OCI-LY1 (cell line): ENCODE data around the gene CASP9.

Source experiments
- H2AFZ ChIP-seq: fragments of 200-600 bp; sonication (generic), shearing (Covaris generic); 2 replicates; pipeline ENCODE4 v1.6.0; 2014; ENCODE audit warnings: antibody characterized with exemption, mild to moderate bottlenecking, low read length
- H3F3A ChIP-seq: fragments of 200-600 bp; sonication (generic), shearing (Covaris generic); 2 replicates; pipeline ENCODE4 v1.6.0; 2014; ENCODE audit warnings: mild to moderate bottlenecking, antibody characterized with exemption, low read length, moderate library complexity; ENCODE audit not compliant: insufficient read depth
- H3K27ac ChIP-seq: fragments of 200-600 bp; sonication (generic); 2 replicates; pipeline ENCODE4 v1.5.1; 2014; ENCODE audit warnings: low read length, mixed run types, mild to moderate bottlenecking, low read depth; ENCODE audit not compliant: poor library complexity, severe bottlenecking
- H3K27me3 ChIP-seq: fragments of 200-600 bp; sonication (generic); 2 replicates; pipeline ENCODE4 v1.6.0; 2014; ENCODE audit warnings: antibody characterized with exemption, mild to moderate bottlenecking, low read length, moderate library complexity; ENCODE audit not compliant: insufficient read depth
- H3K36me3 ChIP-seq: fragments of 200-600 bp; sonication (generic); 2 replicates; pipeline ENCODE4 v1.6.1; 2014; ENCODE audit warnings: mild to moderate bottlenecking, antibody characterized with exemption, low read length, moderate library complexity, mixed read lengths; ENCODE audit not compliant: insufficient read depth
- H3K4me1 ChIP-seq: fragments of 200-600 bp; sonication (generic); 2 replicates; pipeline ENCODE4 v1.5.1; 2014; ENCODE audit warnings: mild to moderate bottlenecking, low read length, moderate library complexity; ENCODE audit not compliant: insufficient read depth, severe bottlenecking
- H3K4me2 ChIP-seq: fragments of 200-600 bp; sonication (generic), shearing (Covaris generic); 2 replicates; pipeline ENCODE4 v1.6.1; 2014; ENCODE audit warnings: low read length
- H3K4me3 ChIP-seq: fragments of 200-600 bp; sonication (generic); 2 replicates; pipeline ENCODE4 v1.5.1; 2014; ENCODE audit warnings: low read length, low read depth, mild to moderate bottlenecking, mixed read lengths; ENCODE audit not compliant: poor library complexity, severe bottlenecking
- H3K79me2 ChIP-seq: fragments of 200-600 bp; shearing (Covaris generic); 2 replicates; pipeline ENCODE4 v1.6.1; 2016; ENCODE audit warnings: mixed run types, low read length, mixed read lengths; ENCODE audit not compliant: insufficient read depth
- H3K9ac ChIP-seq: fragments of 200-600 bp; sonication (generic), shearing (Covaris generic); 2 replicates; pipeline ENCODE4 v1.6.1; 2014; ENCODE audit warnings: mild to moderate bottlenecking, low read length, mixed read lengths
- H3K9me2 ChIP-seq: fragments of 200-600 bp; sonication (generic), shearing (Covaris generic); 2 replicates; pipeline ENCODE4 v1.6.1; 2014; ENCODE audit warnings: low read depth, mild to moderate bottlenecking, low read length, mixed read lengths
- H3K9me3 ChIP-seq: fragments of 200-600 bp; shearing (Covaris generic); 2 replicates; pipeline ENCODE4 v1.6.1; 2014; ENCODE audit warnings: low read length, mixed read lengths
- H4K20me1 ChIP-seq: fragments of 200-600 bp; sonication (generic), shearing (Covaris generic); 2 replicates; pipeline ENCODE4 v1.6.0; 2016; ENCODE audit warnings: mild to moderate bottlenecking, low read length; ENCODE audit not compliant: insufficient read depth
- EZH2 ChIP-seq: fragments of 200-600 bp; sonication (generic), shearing (Covaris generic); IDR thresholded peaks from 2 replicates; pipeline ENCODE4 v1.8.0; 2017; ENCODE audit warnings: borderline replicate concordance, mixed run types, mild to moderate bottlenecking, antibody characterized with exemption, low read length, moderate library complexity, mixed read lengths
- TF ChIP-seq, protein P1 (sequence below): fragments of 200-600 bp; sonication (generic), shearing (Covaris generic); IDR thresholded peaks from 2 replicates; pipeline ENCODE4 v1.5.1; 2017; ENCODE audit warnings: mild to moderate bottlenecking, antibody characterized with exemption, low read length, moderate library complexity, mixed read lengths

Gene CASP9

DNA sequence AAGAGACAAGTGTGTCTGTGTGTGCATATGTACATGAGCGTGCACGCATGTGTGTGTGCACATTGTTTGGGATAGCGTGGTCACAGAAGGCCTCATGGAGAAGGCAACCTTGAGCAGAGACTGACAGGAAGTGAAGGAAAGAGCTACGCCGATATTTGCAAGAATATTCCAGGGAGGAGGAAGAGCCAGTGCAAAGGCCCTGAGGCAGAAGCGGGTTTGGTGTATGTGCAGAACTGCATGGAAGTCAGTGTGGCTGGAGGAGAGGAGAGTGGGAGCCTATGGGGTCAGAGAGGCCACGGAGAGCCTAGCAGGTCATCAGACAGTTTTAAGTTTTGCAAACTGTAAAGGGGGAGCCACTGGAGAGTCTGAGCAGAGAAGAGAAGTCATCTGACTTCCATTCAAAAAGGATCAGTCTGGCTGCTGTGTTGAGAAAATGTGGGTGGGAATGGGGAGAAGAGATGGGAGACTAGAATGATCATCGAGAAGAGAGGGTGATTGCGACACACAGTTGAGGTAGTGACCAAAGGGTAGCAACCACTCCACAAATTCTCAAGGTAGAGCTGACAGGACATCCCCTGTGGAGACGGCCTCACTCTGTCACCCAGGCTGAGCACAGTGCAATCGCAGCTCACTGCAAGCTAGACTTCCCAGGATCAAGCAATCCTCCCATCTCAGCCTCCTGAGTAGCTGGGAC, 44.2 kb downstream of the CASP9 start:
- H2AFZ ChIP-seq: no peak overlapping the region
- no peak overlapping the region for H3K27ac ChIP-seq
- no peaks in the 10 kb centered on the region for H3K9me2 ChIP-seq
- no peak overlapping the region for H3K4me3 ChIP-seq
- 0 out of 2 replicates have a peak, but pooled peaks cover 4% of the 10 kb centered on the region for H3K27me3 ChIP-seq
- H3K4me2 ChIP-seq: no peak overlapping the region
- H3F3A ChIP-seq: no peaks in the 10 kb centered on the region
- no peaks in the 10 kb centered on the region for H4K20me1 ChIP-seq
- no peak overlapping the region for H3K9ac ChIP-seq
- H3K79me2 ChIP-seq: no peaks in the 10 kb centered on the region
- H3K9me3 ChIP-seq: no peaks in the 10 kb centered on the region
- no peaks in the 10 kb centered on the region for H3K4me1 ChIP-seq
- H3K36me3 ChIP-seq: no peaks in the 10 kb centered on the region
- TF ChIP-seq EZH2: no peak
- TF ChIP-seq, protein P1, sequence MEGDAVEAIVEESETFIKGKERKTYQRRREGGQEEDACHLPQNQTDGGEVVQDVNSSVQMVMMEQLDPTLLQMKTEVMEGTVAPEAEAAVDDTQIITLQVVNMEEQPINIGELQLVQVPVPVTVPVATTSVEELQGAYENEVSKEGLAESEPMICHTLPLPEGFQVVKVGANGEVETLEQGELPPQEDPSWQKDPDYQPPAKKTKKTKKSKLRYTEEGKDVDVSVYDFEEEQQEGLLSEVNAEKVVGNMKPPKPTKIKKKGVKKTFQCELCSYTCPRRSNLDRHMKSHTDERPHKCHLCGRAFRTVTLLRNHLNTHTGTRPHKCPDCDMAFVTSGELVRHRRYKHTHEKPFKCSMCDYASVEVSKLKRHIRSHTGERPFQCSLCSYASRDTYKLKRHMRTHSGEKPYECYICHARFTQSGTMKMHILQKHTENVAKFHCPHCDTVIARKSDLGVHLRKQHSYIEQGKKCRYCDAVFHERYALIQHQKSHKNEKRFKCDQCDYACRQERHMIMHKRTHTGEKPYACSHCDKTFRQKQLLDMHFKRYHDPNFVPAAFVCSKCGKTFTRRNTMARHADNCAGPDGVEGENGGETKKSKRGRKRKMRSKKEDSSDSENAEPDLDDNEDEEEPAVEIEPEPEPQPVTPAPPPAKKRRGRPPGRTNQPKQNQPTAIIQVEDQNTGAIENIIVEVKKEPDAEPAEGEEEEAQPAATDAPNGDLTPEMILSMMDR: no peak

DNA sequence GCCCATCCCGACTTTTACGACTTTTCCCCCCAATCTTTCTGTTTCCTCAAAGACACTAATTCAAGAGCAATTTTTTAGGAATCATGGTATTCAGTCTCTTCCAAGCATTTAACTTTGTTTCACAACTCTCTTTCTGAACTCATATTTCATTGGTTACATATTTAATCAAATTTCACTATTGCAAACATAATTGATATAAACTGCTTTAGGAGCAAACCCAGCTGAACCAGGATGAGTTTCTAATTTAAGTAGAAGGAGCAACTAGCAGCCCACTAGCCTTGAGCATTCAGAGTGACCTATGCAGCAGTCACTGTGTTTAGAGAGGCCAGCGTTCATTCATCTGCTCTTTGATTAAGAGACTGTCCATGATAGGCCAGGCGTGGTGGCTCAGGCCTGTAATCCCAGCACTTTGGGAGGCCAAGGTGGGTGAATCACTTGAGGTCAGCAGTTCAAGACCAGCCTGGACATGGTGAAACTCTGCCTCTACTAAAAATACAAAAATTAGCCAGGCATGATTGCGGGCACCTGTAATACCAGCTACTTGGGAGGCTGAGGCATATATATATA, 46.3 kb downstream of the CASP9 start:
- H2AFZ ChIP-seq: no peak overlapping the region
- H3K9me2 ChIP-seq: no peaks in the 10 kb centered on the region
- no peak overlapping the region for H3K27ac ChIP-seq
- H3K4me3 ChIP-seq: no peak overlapping the region
- H3K9me3 ChIP-seq: no peaks in the 10 kb centered on the region
- 0 out of 2 replicates have a peak, but pooled peaks cover 4% of the 10 kb centered on the region for H3K27me3 ChIP-seq
- H3K36me3 ChIP-seq: no peaks in the 10 kb centered on the region
- H4K20me1 ChIP-seq: no peaks in the 10 kb centered on the region
- no peaks in the 10 kb centered on the region for H3F3A ChIP-seq
- H3K9ac ChIP-seq: no peak overlapping the region
- no peak overlapping the region for H3K4me2 ChIP-seq
- no peaks in the 10 kb centered on the region for H3K4me1 ChIP-seq
- TF ChIP-seq, protein P1: no peak
- no peak for TF ChIP-seq EZH2
- H3K79me2 ChIP-seq: no peaks in the 10 kb centered on the region

DNA sequence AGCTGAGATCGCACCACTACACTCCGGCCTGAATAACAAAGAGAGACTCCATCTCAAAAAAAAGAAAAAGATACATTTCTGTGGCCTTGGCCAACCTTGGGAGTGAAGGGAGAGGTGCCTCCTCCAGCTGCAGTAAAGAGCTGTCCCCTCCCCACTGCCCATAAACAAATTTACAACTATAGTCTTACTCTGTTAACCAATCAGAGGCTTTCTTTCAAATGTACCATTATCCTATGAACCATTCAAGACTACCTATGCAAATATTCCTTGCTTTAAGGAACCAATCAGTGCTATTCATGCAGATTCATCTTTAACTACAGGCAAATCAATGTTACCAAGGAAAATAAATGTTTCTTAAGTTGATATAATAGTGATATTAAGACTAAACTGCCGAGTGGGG, 47.1 kb downstream of the CASP9 start:
- Histone ChIP-seq H3K4me3 (no peak overlapping the region), H3K79me2 (no peaks in the 10 kb centered on the region), H3K36me3 (no peaks in the 10 kb centered on the region), H3K9me2 (no peaks in the 10 kb centered on the region), H2AFZ (no peak overlapping the region), H4K20me1 (no peaks in the 10 kb centered on the region), H3K27me3 (0 out of 2 replicates have a peak, but pooled peaks cover 4% of the 10 kb centered on the region), H3K27ac (no peak overlapping the region), H3K4me1 (no peaks in the 10 kb centered on the region), H3K4me2 (no peak overlapping the region), H3F3A (no peaks in the 10 kb centered on the region), H3K9ac (no peak overlapping the region), H3K9me3 (no peaks in the 10 kb centered on the region)
- TF ChIP-seq, protein P1: no peak
- TF ChIP-seq EZH2: no peak
